Pancreas (tissue), 10 donors: ENCODE measurements around the gene UBXN6. TPM values are rescaled to one million over a fixed set of nuclear protein-coding genes. Genes with fewer than 3 reads are reported as not detected.

Source experiments
- ATAC-seq, 4 donors: fragments of 200-7000 bp; cut with Tn5 transposase; one replicate each; pipeline versions ENCODE4 v1.8.0 to v1.9.1; 2020; ENCODE audit warnings: mild to moderate bottlenecking in 4 of 4, moderate library complexity in 4 of 4
- DNase-seq, 6 donors: peaks; one replicate each; pipeline ENCODE4 v3.0.0-alpha.2; 2020
- FAIRE-seq: peaks from 2 replicates; lab custom pipeline; 2012; peaks lifted over from hg19 to GRCh38; lab: Jason Lieb, UNC
- H3K27ac ChIP-seq, 4 donors: fragments of 200-600 bp; sonication (generic); 1 replicate in 3 of 4; 2 replicates in 1 of 4; pipeline versions ENCODE4 v1.5.0 to v1.8.0; 2020
- H3K27me3 ChIP-seq, 4 donors: fragments of 200-600 bp; one replicate each; pipeline ENCODE4 v1.8.0; 2021
- H3K36me3 ChIP-seq, 3 donors: fragments of 200-600 bp; sonication (generic) in 1 of 3; one replicate each; pipeline versions ENCODE4 v1.5.0 to v1.8.0; 2020 to 2021
- H3K4me1 ChIP-seq, 3 donors: fragments of 200-600 bp; one replicate each; pipeline ENCODE4 v1.8.0; 2021
- H3K4me3 ChIP-seq, 4 donors: fragments of 200-600 bp; sonication (generic) in 2 of 4; one replicate each; pipeline versions ENCODE4 v1.5.0 to v1.8.0; 2020 to 2021
- H3K9me3 ChIP-seq, 4 donors: fragments of 200-600 bp; one replicate each; pipeline ENCODE4 v1.8.0; 2021
- WGBS, 2 donors: extraction: QIAGEN DNeasy Blood & Tissue Kit; methylation state at CpG; one replicate each; pipeline ENCODE4 v1.1.7; 2013; 5-methylcytosine and 5-hydroxymethylcytosine counted together
- intact Hi-C, 3 donors: fragments of 100-400 bp; cut with DNase I; formaldehyde crosslinking; loops; one replicate each; pipeline versions ENCODE4 v1.11.1 to v1.14.2; 2022
- polyA plus RNA-seq, 2 donors: library from polyadenylated mRNA; stranded (reverse); fragments of 200-250 nt; gene quantifications; one replicate each; pipeline ENCODE4 v1.2.3, GENCODE V29; 2013
- total RNA-seq, 6 donors: library from RNA; stranded (reverse); fragmentation: NEBNext Ultra II Directional in 4 of 6; extraction: Animal tissue kit (Norgen Biotek cat#: 25700) in 4 of 6; gene quantifications; one replicate each; pipeline versions ENCODE4 v1.2.1 to v1.2.4, GENCODE V29; 2021 to 2023
- TF ChIP-seq, protein P1 (sequence below), 4 donors: fragments of 200-600 bp; sonication (generic) in 3 of 4; IDR thresholded peaks; one replicate each; pipeline versions ENCODE4 v1.5.0 to v1.8.0; 2021; ENCODE audit warnings: antibody characterized with exemption in 4 of 4
- donor health status: healthy with polysubstance abuse.
- donor health status: DM: no; HTN: no; CAD: no; lungs with moderate emphysema.
- donor health status: DM: no; HTN: no; CAD: no.
- donor health status: control.
- donor health status: control.
- donor health status: Bipolar disorder and iron deficiency.
- donor health status: DM: yes; HTN: yes; CAD: no.
- donor health status: DM: no; HTN: no; CAD: no.
- donor health status: DM: no; HTN: no; CAD: no.
- donor health status: DM: yes; HTN: yes; CAD: no.

The UBXN6 gene
- total and polyA plus RNA-seq, 8 donors, result 57.2 to 130 (median 72.2) TPM

GRCh38 chr19:4491446-4491845 is 33.9 kb upstream of the UBXN6 start:
- H3K36me3 ChIP-seq, result peaks cover 4 to 27% (median 16%) of the 10 kb centered on the region in 3 donors

GRCh38 chr19:4488496-4488895 is 30.9 kb upstream of the UBXN6 start:
- Histone ChIP-seq H3K4me3 (no peak overlapping the region), H3K9me3 (no peaks in the 10 kb centered on the region), H3K4me1 (no peaks in the 10 kb centered on the region), H3K27ac (no peak overlapping the region), H3K36me3 (peaks cover 0 to 9% (median 6%) of the 10 kb centered on the region in 3 donors), H3K27me3 (no peaks in the 10 kb centered on the region)
- TF ChIP-seq, protein P1, sequence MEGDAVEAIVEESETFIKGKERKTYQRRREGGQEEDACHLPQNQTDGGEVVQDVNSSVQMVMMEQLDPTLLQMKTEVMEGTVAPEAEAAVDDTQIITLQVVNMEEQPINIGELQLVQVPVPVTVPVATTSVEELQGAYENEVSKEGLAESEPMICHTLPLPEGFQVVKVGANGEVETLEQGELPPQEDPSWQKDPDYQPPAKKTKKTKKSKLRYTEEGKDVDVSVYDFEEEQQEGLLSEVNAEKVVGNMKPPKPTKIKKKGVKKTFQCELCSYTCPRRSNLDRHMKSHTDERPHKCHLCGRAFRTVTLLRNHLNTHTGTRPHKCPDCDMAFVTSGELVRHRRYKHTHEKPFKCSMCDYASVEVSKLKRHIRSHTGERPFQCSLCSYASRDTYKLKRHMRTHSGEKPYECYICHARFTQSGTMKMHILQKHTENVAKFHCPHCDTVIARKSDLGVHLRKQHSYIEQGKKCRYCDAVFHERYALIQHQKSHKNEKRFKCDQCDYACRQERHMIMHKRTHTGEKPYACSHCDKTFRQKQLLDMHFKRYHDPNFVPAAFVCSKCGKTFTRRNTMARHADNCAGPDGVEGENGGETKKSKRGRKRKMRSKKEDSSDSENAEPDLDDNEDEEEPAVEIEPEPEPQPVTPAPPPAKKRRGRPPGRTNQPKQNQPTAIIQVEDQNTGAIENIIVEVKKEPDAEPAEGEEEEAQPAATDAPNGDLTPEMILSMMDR (IDR thresholded peaks at IDR 0.05), result no peak
- DNase-seq (no peak), FAIRE-seq (no peak), ATAC-seq (no peak)
- whole genome bisulfite sequencing, 2 donors, result 92 to 94% methylated on average over 29 of the region's 29 CpGs
- intact Hi-C loops, result no loop called here

More at GRCh38 chr19:4491446-4491845, 33.9 kb upstream of the UBXN6 start:
- WGBS, 2 donors, result 96 to 98% methylated on average over 21 of the region's 21 CpGs
- DNase-seq, result peak in 1 of 6 donors; percentile 14
- ATAC-seq, result no peak
- Histone ChIP-seq H3K4me1 (no peaks in the 10 kb centered on the region), H3K27me3 (no peaks in the 10 kb centered on the region), H3K4me3 (no peak overlapping the region), H3K27ac (no peak overlapping the region), H3K9me3 (no peaks in the 10 kb centered on the region)
- no peak for FAIRE-seq
- TF ChIP-seq, protein P1 (IDR thresholded peaks at IDR 0.05), result no peak
- intact Hi-C loops, result no loop called here

GRCh38 chr19:4487572-4487971 is 30.0 kb upstream of the UBXN6 start:
- intact Hi-C loops, result no loop called here
- Histone ChIP-seq H3K27ac (no peak overlapping the region), H3K4me3 (no peak overlapping the region), H3K36me3 (peaks cover 0 to 8% (median 3%) of the 10 kb centered on the region in 3 donors), H3K27me3 (no peaks in the 10 kb centered on the region), H3K9me3 (no peaks in the 10 kb centered on the region), H3K4me1 (no peaks in the 10 kb centered on the region)
- 83 to 84% methylated on average over 11 of the region's 11 CpGs for WGBS, 2 donors
- TF ChIP-seq, protein P1 (IDR thresholded peaks at IDR 0.05), result no peak
- no peak for DNase-seq
- no peak for FAIRE-seq
- no peak for ATAC-seq

DNA sequence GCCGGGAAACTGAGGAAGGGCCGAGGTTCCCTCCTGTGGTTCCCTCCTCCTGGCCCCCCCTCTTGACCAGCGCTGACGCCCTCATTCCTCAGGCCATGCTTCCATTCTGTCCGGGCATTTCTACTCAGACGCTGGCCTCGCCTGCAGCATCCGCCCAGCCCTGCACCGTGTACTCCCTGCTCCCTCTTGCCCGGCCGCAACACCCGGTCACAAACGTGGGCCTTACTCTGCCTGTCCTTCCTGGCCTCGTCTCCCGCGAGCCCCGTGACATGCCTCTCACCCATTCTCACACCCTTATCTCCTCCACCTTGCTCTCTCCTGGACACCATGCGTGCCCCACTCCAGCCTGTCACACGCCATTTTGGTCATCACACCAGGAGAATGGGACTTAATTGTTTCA is 25.8 kb upstream of the UBXN6 start:
- Histone ChIP-seq H3K4me1 (no peaks in the 10 kb centered on the region), H3K4me3 (no peak overlapping the region), H3K27ac (no peak overlapping the region), H3K36me3 (no peaks in the 10 kb centered on the region), H3K27me3 (no peaks in the 10 kb centered on the region), H3K9me3 (no peaks in the 10 kb centered on the region)
- DNase-seq, result no peak
- 90 to 92% methylated on average over 17 to 19 of the region's 19 CpGs for WGBS, 2 donors
- FAIRE-seq, result no peak
- TF ChIP-seq, protein P1 (IDR thresholded peaks at IDR 0.05), result no peak
- ATAC-seq, result no peak
- intact Hi-C loops, result no loop called here

- no peak for FAIRE-seq
- Histone ChIP-seq H3K4me1 (no peaks in the 10 kb centered on the region), H3K36me3 (no peaks in the 10 kb centered on the region), H3K4me3 (no peak overlapping the region), H3K27me3 (no peaks in the 10 kb centered on the region), H3K27ac (no peak overlapping the region), H3K9me3 (no peaks in the 10 kb centered on the region)
- 92 to 95% methylated on average over 34 to 35 of the region's 35 CpGs for WGBS, 2 donors
- TF ChIP-seq, protein P1 (IDR thresholded peaks at IDR 0.05), result no peak
- intact Hi-C loops, result no loop called here
- no peak for ATAC-seq
- DNase-seq, result no peak
Measured at GRCh38 chr19:4482721-4483364, 25.2 kb upstream of the UBXN6 start.
